Stimulated activated CD4-positive, alpha-beta T cell treated with anti-CD3 and anti-CD28 coated beads, Interleukin-1b, Interleukin-23, amount 100 ng/mL, for 24 hours (primary cell): Measurements from ENCODE around the gene ISOC1.

ENCODE experiments used
- DNase-seq, 4 experiments: peaks; one replicate each; pipeline ENCODE4 v3.0.0-alpha.2; 2020; ENCODE audit warnings: low read depth in 4 of 4, low spot score in 1 of 4

The ISOC1 gene

DNA sequence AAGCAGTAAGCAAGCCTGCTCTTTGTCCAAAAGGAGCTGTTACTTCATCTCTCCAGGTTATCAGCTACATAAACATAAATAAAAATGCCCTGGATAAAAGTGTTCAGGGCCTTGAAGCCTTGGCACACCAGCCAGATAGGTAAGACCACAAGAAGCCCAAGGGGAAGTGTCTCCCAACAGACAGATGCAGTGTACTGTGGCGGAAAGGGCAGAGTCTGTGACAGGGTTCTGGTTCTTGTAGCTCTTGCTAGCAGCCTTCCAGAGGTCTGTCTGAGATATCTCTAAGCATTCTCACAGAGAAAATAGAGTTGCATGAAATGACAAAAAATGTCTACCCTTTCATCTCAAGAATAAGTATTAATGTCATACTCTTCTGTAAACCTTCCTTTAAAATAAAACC is 30.1 kb downstream of the ISOC1 start:
- no peak for DNase-seq

DNA sequence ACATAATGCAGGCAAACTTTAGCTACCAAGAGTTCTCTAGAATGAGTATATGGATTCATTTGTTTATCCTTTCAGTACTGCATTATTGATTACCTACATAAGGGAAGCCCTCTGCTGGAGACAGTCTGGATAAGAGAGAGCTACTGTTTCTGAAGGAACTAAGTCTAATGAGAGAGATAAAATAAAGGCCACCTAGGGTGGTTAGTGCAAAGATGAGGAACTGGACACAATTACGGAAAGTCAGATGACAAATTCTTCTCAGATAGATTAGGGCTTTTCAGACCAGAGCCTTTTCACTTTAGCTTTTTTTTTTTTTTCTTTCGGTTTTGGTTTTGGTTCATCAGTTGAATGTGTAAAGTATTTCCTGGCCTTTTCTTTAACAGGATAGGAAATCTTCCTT is 31.3 kb downstream of the ISOC1 start:
- no peak for DNase-seq

DNA sequence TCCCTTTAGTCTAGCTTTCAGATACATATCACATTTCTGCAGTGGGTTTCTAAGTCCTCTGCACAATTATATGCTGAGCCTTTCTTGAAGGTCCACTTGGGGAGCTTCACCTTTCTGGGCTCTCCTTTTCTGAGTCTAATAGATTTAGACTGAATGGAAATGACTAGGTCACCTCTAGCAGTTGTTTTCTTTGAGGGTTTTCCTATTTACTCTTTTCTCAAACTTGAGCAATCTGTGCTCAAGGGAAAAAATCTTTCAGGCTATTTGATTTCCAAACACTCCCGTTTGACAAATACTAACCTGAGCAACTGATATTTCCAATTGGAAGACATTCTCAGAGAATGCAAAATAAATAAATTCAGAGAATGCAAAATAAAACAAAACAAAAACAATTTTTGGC is 39.0 kb downstream of the ISOC1 start:
- DNase-seq: no peak

DNA sequence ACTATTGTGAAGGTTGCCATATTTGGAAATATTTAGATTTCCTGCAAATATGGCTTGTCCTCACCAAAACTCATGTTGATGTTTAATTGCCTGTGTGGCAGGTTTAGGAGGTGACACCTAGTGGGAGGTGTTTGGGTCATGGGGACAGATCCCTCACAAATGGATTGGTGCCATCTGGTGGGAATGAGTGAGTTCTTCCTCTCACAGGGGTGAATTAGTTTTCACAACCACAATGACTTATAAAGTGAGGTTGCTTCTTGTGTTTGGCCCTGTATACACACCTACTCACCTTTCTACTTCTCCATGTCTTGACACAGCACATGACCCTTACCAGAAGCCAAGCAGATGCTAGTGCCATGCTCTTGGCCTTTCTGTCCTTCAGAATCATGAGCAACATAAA is 41.1 kb downstream of the ISOC1 start:
- DNase-seq: no peak

DNA sequence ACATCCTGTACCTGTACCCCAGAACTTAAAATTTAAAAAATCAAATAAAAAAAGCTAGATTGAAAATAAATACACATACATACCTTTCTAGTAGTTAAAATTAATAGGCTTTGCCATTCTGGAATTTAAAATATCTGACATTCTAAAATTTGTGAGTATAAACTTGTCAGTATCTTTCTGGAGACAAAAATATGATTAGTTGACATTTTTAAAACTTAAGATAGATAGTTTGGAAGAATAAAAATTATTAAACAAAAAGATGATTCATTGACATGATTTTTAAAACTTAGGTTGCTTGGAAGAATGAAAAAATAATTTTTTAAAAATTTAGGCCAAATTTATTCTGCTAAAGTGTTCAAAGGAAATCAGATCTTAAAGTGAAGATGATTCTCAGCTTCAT is 43.1 kb downstream of the ISOC1 start:
- DNase-seq: no peak

DNA sequence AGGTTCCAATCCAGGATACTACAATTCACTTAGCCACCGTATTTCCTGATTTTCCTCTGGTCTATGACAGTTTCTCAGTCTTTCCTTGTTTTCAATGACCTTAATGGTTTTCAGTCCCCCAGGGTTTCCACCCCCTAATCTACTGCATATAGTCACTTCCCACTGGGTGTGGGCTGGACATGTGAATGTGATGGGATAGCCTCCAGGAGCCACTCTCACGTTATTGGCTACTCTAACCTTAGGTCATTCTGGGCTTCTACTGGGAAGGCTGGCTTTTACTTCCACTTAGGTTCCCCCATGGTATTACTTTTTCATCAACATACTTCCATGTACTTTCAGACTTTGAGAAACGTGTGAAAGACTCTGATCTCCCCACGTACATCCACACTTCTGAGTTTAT is 46.5 kb downstream of the ISOC1 start:
- DNase-seq: no peak

DNA sequence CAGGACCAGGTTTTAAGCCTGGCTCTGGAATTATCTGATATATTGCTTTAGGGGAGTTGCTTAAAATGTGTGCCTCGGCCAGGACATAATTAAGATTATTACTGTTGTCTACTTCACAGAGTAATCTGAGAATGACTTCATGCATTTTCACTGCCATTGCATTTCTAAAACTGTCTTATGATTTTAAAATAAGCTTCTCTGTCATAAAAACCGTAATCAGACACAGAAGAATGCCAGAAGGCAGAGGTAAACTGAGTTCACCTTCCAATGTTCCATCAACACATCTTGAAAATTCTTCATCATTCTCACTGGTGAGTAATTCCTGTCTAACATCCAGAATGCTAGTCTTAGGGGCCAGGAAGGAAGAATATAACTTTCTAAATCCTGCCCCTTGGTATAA is 47.1 kb downstream of the ISOC1 start:
- DNase-seq: no peak

DNA sequence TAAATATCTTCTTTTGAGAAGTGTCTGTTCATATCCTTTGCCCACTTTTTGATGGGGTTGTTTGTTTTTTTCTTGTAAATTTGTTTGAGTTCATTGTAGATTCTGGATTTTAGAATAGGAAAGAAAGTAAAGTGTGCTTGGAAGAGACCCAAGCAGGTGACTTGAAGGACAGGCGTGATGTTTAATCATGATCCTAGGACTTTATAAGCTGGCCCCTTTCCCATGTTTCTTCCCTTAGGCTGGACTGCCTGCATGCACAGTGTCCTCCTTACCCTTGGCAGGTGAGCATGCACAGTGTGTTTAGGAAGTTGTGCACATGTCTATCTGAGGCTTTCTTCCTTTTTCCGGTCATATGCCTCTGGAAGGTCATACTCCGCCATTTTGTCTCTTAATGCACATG is 61.3 kb downstream of the ISOC1 start:
- no peak for DNase-seq

DNA sequence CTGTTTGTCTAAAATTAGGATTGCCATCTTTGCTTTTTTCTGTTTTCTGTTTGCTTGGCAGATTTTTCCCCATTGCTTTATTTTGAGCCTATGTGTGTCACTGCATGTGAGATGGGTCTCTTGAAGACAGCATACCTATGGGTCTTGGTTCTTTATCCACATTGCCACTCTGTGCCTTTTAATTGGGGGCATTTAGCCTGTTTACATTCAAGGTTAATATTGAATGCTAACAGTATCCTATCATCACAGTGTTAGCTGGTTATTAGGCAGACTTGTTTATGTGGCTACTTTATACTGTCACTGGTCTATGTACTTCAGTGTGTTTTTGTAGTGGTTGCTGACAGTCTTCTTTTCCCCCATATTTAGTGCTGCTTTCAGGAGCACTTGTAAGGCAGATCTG is 67.3 kb downstream of the ISOC1 start:
- DNase-seq: no peak
